Stimulated activated CD4-positive, alpha-beta T cell treated with anti-CD3 and anti-CD28 coated beads, Interleukin-12 subunit alpha, Interleukin-12 subunit beta, amount 100 ng/mL, for 4 hours (primary cell): Measurements from ENCODE around the gene TGIF2.
"Not testable (repeated sequence)": the region's sequence is repeated elsewhere in the genome, so short reads cannot be mapped to it uniquely, and the experiment has no call there.

Experiments
- DNase-seq: peaks from one replicate; pipeline ENCODE4 v3.0.0-alpha.2; 2020

TGIF2 gene

DNA sequence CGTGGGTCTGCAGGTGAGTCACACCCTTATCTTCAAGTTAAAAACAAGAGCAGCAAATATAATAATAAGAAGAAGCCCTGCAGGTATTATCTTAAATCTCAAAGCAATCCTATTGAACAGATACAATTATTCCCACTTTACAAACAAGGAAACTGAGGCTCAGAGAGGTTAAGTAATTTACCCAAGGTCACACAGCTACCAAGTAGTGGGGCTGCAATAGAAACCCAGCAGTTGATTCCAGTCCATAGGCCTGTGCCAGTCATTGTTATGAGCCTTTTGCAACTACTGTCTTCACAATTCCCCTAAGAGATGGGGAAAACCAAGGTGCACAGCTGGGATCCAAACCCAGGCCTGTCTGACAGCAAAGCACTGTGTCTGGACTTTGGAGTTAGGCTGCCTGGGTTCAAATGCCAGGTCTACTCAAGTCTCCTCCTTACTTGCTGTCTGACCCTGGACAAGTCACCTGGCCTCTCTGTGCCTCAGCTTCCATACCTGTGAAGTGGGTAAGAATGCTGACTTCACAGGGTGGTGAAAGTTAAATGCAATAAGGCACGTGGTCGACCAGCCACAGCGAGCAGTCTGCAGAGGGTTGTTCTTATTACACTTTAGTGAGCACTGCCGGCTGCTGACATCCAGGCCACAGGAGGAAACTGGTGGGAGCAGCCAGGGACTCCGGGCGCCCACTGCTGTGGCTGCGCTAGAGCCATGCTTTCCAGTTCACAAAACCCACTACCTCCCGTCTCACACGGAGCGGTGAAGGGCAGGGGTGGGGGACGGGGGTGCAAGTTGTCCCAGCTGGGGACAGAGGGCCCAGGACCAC lies 26.0 kb upstream of the TGIF2 start:
- DNase-seq = no peak

DNA sequence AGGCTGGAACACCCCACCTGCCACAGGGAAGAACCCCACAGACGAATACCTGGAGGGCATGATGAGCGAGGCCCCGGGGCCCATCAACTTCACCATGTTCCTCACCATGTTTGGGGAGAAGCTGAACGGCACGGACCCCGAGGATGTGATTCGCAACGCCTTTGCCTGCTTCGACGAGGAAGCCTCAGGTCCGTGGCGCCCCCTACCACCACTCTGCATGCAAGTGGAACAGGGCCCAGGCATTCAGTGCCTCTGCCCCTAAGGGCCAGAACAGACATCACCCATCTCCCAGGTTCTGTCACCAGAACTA lies 25.4 kb upstream of the TGIF2 start:
- no peak for DNase-seq

DNA sequence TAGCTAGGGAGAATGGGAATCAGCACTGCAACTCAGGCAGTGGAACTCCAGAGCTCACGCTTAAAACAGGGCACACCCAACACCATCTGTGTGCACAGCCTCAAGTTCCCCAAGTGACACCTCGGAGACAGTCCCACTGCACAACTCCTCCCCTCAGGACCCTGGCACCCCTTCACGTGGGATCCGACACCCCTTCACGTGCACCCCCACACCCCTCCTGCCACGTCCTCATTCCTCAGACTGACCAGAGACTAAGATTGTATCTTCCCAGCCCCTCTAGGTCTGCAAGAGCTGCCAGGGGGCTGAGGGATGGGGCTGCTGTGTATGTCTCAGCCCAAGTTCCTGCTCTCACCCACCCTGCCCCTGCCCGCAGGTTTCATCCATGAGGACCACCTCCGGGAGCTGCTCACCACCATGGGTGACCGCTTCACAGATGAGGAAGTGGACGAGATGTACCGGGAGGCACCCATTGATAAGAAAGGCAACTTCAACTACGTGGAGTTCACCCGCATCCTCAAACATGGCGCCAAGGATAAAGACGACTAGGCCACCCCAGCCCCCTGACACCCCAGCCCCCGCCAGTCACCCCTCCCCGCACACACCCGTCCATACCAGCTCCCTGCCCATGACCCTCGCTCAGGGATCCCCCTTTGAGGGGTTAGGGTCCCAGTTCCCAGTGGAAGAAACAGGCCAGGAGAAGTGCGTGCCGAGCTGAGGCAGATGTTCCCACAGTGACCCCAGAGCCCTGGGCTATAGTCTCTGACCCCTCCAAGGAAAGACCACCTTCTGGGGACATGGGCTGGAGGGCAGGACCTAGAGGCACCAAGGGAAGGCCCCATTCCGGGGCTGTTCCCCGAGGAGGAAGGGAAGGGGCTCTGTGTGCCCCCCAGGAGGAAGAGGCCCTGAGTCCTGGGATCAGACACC lies 24.4 kb upstream of the TGIF2 start:
- DNase-seq = no peak

DNA sequence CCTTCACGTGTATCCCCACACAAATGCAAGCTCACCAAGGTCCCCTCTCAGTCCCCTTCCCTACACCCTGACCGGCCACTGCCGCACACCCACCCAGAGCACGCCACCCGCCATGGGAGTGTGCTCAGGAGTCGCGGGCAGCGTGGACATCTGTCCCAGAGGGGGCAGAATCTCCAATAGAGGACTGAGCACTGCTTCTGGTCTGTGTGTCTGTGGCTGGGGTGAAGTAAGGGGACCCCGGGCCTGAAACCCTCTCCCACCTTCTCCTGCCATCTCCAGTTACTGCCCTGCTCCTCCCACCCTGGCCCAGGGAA lies 23.8 kb upstream of the TGIF2 start:
- DNase-seq = no peak

DNA sequence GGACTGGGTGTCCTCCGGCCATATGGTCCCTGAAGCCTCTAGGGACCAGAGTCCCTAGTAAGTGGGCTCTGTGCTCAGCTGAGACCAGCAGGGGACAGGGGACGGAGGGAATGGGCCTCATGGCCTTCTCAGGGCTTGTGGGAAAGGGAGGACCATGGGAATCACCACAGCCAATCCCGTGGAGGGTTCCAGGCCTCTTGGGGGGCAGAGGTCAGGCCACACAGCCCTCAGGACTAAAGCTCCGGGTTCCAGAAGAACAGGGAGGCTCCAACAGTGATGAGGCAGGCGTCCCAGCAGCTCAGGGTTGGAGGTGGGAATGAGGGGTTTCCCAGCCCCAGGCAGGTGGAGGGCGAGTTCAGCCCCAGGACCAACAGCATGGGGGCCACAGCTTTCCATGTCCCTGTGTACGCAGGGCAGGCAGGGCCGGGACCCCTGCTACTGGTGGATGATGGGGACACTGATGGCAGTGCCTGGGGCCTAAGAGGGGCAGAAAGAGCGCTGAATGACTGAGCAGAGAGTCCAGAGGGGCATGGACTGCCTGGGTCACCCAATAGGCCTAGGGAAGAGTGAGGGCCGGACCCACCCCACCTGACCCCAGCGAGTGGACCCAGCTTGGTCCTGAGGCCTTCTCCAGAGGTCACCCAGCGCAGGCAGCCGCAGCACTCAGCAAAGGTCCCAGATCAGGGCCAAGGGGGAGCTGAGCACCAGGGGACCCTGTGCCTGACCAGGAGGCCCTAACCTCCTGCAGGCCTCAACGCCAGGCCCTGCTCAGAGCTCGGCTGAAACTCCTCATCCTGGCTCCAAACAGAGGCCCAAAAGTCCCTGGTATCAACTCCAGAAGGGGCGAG lies 23.2 kb upstream of the TGIF2 start:
- no peak for DNase-seq

DNA sequence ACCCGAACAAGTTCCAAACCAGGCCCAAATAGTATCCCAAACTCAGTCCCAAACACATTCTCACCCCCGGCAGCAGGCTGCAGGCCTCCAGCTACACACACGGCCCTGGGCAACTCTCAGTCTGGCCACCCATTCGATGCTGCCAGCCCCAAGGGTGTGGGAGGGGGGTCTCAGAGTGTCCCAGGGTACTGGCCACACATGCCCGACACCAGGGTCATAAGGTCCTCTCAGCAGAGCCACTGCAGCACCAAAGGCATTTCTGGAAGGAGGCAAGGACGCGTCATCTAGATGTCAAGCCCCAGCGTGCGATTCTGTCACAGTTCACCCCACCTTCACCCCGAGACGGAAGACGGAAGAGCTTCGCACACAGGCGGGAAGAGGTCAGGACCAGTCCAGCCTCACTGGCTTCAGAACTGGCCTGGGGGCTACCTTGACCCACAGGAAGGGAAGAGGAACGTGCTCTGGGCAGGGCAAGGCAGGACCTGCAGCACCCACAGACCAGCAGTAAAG lies 22.6 kb upstream of the TGIF2 start:
- DNase-seq = no peak

DNA sequence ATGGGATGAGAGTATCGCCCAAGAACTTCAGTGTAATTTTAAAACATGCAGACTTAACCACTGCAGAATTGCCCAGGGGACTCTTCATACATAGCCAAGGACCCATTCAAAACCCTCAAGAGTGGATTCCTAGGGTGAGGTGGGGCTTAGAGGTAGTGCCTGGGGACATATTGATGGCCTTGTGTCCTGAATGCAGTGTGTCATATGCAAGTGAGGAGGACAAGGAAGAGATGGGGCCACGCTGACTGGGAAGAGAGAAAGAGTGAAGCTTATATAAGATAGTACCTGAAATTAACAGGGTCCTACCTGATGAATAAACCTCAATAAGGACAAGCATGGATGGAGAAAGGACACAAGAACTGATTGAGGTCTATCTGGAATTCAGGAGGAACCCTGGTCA lies 18.1 kb upstream of the TGIF2 start:
- DNase-seq = no peak

DNA sequence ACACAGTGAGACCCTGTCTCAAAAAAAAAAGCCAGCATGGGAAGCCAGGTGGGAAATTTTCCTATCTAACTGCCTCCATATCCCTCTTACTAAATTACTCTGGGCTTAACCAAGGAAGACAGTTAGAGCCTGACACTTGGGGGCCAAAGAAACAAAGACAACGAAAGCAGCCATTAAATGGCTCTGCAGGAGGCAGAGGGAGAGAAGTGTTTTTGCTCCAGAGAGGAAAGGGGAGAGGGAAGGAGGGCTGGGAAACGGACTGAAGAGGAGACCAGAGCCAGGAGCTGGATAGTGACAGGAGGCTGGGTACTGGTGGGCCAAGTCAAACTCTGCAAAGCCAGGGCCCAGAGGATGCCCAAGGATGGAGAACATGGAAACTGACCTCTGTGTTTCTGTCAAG lies 10.7 kb upstream of the TGIF2 start:
- DNase-seq = no peak

DNA sequence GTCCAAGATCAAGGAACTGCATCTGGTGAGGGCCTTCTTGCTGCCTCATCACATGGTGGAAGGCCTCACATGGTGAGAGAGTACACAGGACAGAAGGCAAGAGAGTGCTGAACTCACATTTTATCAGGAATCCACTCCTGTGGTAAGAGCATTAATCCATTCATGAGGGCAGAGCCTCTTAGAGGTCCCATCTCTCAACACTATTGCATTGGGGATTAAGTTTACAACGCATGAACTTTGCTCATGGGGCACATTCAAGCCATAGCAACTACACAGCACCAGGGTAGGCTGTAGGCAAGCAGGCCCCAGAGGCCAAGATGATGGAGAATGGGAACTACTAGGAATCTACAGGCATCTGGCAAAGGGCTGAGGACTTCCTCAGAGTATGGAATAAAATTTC lies 10.0 kb upstream of the TGIF2 start:
- DNase-seq = no peak

DNA sequence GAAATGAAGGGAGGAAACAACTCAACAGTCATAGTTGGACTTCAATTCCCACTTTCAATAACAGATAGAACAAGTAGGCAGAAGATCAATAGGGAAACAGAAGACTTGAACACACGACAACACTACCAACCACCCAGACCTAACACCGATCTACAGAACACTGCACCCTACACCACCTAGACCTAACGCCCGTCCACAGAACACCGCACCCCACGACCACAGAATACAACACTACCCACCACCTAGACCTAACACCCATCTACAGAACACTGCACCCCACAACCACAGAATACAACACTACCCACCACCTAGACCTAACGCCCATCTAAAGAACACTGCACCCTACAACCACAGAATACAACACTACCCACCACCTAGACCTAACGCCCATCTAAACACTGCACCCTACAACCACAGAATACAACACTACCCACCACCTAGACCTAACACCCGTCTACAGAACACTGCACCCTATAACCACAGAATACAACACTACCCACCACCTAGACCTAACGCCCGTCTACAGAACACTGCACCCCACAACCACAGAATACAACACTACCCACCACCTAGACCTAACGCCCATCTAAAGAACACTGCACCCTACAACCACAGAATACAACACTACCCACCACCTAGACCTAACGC lies 9.2 kb upstream of the TGIF2 start:
- not testable (repeated sequence) for DNase-seq

DNA sequence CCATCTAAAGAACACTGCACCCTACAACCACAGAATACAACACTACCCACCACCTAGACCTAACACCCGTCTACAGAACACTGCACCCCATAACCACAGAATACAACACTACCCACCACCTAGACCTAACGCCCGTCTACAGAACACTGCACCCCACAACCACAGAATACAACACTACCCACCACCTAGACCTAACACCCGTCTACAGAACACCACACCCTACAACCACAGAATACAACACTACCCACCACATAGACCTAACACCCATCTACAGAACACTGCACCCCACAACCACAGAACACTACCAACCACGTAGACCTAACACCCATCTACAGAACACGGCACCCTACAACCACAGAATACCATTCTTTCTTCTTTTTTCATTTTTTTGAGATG lies 8.7 kb upstream of the TGIF2 start:
- DNase-seq = not testable (repeated sequence)

DNA sequence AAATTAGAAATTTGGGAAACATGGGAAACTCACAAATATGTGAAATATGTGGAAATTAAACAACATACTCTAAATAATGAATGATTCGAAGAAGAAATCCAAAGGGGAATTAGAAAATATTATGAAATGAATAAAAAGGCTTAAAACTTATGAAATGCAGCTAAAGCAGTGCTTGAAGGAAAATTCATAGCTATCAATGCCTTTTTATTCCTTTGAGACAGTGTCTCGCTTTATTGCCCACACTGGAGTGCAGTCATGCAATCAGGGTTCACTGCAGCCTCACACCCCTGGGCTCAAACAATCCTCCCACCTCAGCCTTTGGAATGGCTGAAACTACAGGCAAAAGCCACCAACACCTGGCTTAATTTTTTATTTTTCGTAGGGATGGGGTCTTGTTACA lies 7.9 kb upstream of the TGIF2 start:
- DNase-seq = no peak

DNA sequence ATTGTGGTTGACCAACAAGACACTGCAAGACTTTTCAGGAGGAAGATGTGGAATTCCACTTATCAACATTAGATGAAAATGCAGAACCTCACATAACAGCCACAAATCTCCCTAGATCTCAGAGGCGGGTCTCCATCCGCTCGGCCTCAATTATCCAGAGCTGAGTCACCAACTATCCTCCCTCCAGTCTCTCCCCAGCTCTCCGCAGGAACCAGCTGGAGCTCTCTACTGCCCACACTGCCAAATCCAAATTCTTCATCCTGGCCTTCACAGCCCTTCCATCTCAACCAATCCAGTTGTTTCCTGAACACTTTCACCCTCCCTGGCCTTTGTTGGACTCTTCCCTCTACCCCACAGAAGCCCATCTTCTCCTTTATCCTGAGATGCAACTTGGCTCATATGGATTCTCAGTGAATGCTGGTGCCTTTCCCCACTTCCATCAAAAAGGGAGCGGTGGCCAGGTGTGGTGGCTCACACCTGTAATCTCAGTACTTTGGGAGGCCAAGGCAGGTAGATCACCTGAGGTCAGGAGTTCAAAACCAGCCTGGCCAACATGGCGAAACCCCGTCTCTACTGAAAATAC lies 3.5 kb upstream of the TGIF2 start:
- DNase-seq = no peak

DNA sequence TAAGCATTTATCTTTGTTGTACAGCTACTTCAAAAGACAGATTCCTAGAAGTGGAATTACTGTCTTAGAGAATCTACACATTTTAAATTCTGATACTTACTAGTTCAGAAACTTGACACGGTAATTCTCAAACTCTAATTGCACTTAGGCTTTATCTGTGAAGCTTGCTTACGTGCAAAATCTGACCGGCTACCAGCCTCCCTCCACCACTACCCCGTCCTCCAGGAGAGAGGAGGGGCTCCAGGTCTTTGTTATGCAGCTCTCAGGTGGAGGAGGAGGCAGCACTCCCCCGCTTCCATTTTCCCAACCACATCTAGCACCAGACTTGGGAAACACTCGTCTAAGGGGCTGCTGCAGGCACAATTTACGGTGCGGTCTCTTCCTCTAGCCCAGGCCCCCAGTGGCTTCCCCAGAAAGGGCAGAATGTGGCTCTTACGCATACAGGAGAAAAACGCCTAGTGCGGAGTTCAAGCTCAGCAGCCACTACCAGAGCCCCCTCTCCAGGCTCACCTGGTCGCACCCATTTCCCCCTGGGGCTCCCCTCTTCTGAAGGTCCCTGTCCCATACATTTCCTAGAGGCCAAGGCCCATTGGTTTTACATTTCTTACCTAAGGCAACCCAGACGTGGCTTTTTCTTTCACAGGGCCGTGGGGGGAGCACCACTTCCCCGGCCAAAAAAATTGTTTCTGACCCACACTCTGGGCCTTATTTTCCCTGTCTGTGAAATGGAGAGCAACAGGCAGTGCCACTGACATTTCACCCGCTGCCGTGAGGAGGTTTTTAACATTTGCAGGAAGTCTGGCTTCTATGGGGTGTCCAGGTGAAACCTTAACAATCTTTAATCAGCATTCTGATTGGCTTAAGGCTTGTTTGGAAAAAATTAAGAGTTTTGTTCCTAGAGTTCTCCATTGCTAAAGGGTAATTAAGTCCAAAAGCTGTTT lies 1.6 kb upstream of the TGIF2 start:
- DNase-seq = no peak

DNA sequence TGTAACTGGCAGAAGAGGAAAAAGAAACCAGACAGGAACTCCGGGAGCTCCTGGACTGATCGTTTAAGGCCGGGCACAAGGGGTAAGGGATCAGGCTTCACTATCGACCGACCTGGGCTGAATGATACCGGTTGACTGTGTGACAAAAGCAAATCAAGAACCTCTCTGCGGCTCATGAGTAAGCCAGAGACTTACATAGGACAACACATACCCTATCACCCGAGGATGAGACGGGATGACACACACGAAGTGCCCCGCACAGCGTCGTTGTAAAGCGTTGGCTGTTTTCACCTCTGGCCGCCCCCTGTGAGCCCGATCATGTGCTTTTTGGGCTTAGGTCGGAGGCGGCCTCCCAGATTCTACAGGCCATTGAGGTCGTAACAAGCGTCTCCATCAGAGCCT lies 695 bp upstream of the TGIF2 start:
- peak; percentile 59 for DNase-seq

DNA sequence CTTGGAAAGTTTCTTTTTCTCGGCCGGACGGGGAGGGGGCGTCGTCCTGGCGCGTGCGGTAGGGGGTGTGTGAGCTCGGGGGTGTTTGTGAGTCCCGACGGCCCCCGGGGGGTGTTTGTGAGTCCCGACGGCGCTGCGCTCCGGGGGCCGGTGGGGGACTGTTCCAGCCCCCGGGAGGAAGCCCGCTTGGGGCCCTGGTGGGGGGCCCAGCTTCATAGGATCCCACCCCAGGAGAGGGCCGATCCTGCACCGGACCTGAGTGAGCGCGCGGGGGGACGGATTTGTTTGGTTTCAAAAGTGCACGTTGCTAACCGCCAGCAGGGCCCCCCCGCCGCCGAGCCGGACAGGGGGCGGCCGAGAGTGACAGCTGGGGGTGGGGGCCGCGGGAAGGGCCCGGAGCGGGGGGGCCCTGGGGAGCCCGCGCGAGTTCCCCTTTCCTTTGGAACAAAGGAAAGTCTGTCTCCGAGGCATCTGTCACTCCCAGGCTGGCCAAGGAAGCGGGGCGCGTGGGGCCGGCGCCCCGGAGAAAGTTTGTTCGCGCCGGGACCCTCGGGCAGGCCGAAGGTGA lies 485 bp downstream of the TGIF2 start:
- DNase-seq = peak; percentile 40

DNA sequence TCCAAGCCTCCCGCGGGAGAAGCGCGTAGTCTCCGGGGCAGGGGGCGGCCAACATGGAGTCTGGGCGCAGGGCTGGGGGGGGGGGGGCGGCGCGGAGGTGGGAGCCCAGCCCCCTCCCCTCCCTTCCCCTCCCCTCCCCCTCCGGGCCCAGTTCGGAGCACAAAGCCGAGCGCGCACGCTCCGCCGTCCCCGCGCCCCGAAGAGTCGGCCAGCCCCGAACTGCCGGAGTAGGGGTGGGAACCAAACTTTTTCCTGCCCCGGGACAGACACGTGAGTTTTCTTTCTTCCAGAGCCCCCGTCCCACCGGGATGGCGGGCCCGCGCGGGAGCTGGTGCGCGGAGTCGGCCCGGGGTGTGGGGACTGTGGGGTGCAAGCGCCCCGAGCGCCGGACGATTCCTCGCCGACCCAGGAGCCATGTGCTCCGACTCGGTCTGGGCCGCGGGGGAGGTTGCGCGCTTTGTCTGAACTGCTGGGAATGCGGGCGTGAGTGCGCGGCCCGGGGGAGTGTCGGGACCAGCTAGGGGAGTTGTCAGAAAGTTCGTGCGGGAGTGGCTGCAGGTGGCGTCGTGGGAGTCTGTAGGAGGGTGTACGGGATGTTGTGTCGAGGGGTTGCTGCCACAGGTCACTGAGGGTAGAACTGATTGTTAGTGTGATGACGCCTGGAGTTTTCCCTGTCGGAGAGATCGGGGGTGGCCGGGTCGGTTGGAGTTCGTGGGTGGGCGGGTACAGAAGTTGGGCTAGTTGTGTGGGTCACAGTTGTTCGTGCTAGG lies 1.2 kb downstream of the TGIF2 start:
- DNase-seq = peak; percentile 54

DNA sequence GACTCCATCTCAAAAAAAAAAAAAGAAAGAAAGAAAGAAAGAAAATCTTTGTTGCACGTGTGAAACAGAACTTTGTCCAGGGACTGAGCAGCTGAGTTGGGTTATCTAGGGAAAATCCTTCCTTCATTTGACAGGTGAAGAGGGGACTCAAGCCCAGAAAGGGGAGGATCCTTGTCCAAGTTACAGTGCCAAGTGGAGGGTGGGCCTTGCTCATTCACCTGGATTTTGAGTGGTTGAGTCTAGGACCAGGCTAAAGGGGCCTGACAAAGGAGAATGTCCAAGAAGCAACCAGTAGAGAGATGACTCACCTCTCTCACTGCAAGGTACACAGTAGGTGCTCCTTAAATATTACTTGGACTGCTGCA lies 2.7 kb downstream of the TGIF2 start:
- no peak for DNase-seq

DNA sequence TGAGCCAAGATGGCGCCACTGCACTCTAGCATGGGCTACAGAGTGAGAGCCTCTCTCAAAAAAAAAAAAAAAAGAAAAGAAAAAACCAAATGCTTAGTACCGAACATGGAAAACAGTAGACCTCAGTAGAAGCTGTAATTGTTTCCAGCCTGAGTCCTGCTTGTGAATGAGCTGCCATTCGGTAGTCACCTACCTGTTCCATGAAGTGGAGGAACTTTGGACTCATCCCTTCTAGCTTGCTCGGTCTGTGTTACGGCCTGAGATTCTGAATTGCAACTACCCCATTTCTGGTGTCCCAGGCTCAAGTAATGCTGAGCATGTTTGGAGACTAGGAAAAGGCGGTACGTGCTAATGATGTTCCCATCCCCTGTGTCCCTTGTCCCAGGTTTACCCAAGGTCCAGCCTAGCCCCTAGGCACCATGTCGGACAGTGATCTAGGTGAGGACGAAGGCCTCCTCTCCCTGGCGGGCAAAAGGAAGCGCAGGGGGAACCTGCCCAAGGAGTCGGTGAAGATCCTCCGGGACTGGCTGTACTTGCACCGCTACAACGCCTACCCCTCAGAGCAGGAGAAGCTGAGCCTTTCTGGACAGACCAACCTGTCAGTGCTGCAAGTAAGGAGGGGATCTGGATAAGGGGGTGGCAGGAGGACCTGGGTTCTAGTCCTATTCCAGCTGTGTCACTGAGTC lies 5.1 kb downstream of the TGIF2 start:
- no peak for DNase-seq
